Pulmonary artery endothelial cell (primary cell): Measurements from ENCODE around the gene CREBBP. TPM values are rescaled to one million over a fixed set of nuclear protein-coding genes. Genes with fewer than 3 reads are reported as not detected.

Experiments used
- DNase-seq: peaks from one replicate; pipeline ENCODE4 v3.0.0-alpha.2; 2011; ENCODE audit warnings: low read depth, low spot score
- total RNA-seq: library from RNA; depleted of rRNA; stranded (reverse); fragments of >200 nt; gene quantifications from 2 replicates; pipeline ENCODE4 v1.2.3, GENCODE V29; 2014

The CREBBP gene
- total RNA-seq, 1 donor from 2014 or later, result 10.2 TPM

- no peak for DNase-seq
These were observed 487 bp downstream of the CREBBP start for GRCh38 chr16:3879887-3880564.

- DNase-seq, result no peak
These were observed 1.1 kb downstream of the CREBBP start for GRCh38 chr16:3879258-3879886.

GRCh38 chr16:3878610-3879009 lies 1.9 kb downstream of the CREBBP start:
- no peak for DNase-seq

DNA sequence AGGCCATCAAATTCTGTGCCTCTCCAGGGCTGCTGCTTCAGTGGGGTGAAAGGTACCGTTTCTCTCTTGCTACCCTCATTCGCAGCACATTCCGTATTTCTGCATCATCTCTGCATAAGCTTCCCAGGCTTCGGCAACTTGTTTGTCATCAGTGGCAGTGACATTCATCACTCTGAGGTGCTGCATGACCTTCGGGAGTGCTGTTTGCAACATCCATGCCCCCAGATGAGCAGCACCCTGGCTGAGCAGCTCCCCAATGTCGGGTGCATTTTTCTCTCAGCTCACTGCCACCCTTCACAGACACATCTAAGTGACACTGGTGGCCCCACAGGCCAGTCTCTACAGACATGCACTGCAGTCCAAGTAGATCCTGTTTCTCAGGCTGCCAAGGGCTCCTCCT lies 3.8 kb downstream of the CREBBP start:
- no peak for DNase-seq

DNA sequence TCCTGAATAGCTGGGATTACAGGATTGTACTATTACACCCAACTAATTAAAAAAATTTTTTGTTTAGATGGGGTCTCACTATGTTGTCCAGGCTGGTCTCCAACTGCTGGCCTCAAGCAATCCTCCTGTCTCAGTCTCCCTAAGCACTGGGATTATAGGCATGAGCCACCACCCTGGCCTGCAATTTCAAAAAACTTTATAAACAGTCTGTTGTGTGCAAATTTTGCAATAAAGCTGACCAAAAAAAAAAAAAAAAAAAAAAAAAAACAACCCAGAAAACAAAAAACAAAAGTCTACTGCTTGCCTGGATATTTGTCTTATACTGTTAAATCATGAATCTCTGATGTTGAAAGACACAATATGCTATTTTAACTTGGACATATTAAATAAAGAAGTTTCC lies 4.4 kb downstream of the CREBBP start:
- DNase-seq, result no peak

DNA sequence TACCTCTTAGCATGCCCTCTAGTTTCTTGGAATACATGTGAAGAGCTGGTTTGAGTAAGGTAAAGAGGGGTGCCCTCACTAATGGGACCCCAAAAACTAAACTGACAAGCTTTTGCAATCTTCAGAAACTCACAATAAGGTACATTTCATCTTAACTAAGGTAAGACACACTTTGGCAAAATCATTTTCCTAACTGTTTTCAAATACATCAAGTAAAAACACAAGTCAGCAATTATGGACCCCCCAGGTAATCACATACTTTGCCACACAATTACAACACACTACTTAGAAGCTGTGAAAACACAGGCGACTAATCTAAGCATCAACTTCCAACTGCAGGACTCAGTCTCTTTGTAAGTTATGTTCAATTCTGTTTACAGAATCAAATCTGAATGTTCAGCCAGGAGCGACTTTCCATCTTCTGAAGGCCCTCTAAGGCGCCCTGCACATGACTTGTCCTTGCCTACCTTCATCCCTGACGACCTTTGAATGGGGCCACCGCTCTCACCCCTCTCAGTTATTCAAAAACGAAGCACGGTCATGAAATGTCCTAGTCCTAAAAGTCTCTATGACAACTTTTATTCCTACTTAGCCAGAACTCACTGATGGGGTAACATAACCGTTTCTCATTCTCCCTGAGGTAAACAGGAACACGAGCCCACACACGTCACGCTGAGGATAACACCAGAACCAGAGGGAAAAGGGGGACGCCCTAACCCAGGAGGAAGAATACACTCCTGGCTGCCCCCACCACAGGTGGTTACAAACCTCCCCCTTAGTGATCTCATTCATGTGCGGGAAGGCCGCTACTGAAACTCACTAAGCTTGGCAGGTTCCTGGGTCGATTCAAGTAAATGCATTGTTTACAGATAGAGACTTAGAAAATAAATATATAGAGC lies 5.5 kb downstream of the CREBBP start:
- DNase-seq, result no peak

GRCh38 chr16:3874242-3874641 lies 6.3 kb downstream of the CREBBP start:
- no peak for DNase-seq

- no peak for DNase-seq
These were observed 6.9 kb downstream of the CREBBP start for GRCh38 chr16:3873482-3874173.

DNA sequence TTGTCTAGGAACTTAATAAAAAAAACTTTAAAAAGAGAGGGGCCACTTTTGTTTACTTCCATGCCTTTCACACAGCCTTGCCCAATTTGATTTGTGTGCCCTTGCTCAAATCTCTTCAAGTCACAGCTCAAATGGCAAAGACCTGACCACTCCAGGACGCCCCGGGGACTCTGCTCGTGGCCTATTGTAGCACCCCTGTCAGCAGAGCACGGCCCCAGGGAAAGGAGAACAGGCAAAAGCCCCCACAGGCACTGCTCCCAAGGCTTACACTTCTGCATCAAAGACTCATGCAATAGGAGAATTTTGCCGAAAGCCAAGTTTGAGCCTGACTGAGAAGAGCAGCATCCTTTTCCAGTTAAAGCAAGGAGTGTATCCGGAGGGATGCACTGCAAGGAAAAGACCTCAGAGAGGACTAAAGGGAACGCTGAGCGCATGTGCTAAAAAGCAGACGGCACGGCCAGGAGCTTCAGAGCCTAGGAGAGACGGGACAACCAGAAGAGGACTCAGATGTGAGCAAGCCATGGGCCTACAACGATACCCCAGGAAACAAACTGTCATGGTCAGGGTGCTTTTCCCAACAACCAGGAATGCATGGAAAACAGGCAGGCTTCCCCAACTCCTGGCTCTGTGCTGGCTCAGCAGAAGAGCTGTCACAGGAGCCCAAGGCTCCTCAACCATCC lies 8.2 kb downstream of the CREBBP start:
- DNase-seq, result no peak

DNA sequence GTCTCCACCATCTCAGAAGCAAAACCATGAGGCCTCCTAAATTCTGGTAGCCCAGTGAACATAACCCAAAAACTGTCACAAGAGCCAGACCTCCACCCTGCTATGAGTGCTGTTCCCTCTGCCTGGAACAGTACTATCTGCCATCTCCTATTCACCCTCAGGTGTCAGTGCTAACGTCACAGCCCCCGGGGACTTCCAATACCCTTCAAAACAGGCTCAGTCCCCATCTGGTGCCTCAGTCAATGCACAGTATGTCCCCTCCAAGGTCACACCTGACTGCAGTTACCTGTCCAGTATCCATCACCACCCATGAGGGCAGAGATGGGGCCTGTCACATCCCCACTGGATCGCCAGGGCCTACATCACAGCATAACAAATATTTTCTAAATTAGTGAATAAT lies 11.5 kb downstream of the CREBBP start:
- no peak for DNase-seq

DNA sequence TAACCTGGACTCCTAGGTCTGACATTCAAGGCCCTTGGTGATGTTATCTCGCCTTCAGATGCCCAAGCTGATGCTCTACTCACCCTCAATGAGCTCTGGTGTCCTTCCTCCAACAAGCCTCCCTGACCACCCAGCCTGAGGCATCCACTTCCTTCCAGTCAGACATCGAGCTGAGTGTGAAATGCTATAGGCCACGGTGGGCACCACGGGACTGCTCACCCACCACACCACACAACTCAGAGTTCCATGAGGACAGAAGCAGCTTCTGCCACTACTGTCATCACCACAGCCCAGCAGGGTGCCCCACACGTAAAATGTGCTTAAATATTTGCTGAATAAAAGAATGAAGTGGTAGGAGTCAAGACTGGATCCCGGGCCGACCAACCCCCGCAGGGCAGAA lies 12.0 kb downstream of the CREBBP start:
- no peak for DNase-seq

DNA sequence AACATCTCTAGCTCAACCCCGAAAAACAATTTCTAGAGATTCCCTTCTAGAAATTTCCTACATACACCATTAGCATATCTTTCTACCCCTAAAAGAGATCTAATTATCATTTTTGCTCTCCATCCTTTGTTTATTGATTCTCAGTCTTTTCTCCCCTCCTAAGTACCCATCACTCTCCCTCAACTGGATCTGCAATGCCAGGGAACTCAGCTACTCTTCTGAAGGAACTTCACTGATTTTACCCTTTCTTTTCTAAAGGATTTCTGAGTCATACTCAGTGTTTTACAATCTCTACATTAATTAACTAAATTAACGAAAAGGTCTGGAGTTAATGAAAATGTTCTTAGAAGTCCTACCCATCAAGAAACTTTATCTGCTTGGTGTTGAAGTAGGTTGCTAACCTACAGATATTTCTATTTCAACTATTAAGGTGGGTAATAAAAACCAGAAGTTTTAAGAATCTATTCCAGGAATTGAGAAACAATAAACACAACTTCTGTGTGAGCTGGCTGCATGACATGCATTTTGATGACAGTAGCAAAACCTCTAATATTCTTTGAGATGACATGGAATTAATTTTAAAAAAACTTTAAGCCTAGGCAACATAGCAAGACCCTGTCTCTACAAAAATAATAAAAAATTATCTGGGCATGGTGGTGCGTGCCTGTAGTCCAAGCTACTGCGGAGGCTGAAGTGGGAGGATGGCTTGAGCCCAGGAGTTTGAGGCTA lies 13.6 kb downstream of the CREBBP start:
- DNase-seq, result no peak

- no peak for DNase-seq
These were observed 15.3 kb downstream of the CREBBP start for GRCh38 chr16:3865241-3865640.

- DNase-seq, result no peak
These were observed 16.0 kb downstream of the CREBBP start for GRCh38 chr16:3864562-3864961.

DNA sequence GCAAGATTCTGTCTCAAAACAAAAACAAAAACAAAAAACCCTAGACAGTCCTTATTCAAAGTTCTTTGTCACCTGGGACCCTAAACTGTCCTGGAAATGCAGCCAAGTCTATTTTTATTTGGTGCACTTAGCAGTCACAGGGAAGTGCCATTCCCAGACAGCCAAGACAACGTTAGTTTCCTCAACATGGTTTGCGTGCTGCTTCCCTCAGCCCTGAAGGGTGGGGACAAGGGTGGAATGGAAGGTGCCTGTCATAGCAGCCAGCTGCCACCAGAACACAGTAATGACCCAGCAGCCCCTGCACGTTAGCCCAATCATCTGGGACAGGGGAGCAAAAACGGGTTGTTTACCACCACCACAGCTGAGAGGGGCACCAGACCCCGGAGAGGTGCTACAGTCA lies 16.9 kb downstream of the CREBBP start:
- DNase-seq, result no peak

- no peak for DNase-seq
These were observed 18.6 kb downstream of the CREBBP start for GRCh38 chr16:3861808-3862451.

DNA sequence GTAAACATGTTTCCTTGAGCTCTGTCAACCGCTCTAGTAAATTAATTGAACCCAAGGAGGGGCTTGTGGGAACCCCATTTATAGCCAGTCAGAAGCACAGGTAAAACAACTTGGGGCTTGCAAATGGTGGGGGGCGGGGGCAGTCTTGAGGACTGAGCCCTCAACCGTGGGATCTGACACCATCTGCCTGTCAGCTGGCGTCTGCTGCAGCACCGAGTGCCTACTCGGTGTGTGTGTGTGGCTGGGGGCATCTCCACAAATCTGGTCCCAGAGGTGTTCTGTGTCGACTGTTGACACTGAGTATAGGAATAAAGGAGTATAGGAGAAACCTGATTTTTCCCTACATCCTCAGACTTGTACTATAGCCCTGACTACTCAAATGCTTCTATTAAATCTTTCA lies 20.6 kb downstream of the CREBBP start:
- no peak for DNase-seq

- DNase-seq, result no peak
These were observed 21.7 kb downstream of the CREBBP start for GRCh38 chr16:3858801-3859200.

- DNase-seq, result no peak
These were observed 23.1 kb downstream of the CREBBP start for GRCh38 chr16:3857189-3858043.
